ENCODE data around the gene OR6C4. TPM values are rescaled to one million over a fixed set of nuclear protein-coding genes. Genes with fewer than 3 reads are reported as not detected.

The OR6C4 gene
- total RNA-seq, 1 experiment from 2014 or later = not detected

DNA sequence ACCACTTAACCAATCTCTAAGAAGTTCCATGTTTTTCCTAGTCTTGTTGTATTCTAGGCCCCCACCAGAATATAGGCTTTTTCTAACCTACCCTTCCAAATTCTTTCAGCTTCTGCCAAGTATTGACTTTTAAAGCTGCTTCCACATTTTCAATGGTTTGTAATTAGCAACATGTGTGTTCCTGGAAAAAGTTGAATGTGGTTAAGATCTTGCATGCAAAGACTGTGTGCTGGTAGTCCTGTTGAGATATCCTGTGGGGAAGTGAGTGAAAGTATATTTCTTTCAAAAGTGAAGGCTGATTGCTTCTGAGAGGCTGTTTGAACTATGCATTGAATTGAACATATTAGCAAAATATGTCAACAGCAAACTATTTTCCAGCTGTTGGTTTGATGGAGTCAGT lies 646 bp upstream of the OR6C4 start:
- no peak overlapping the region for H2BK20ac ChIP-seq (ENCODE audit: low read depth, low read length, poor library complexity, severe bottlenecking)
- H3K79me1 ChIP-seq (ENCODE audit: insufficient read depth, low read depth, low read length, poor library complexity, severe bottlenecking) = no peaks in the 10 kb centered on the region
- peaks cover 14% of the 10 kb centered on the region for H3K9me3 ChIP-seq (ENCODE audit: control insufficient read depth, low read depth, low read length)
- Mint-ChIP-seq H3K4me3 (no peak overlapping the region), H3K27me3 (ENCODE audit: low read depth) (peaks cover 9% of the 10 kb centered on the region), H3K4me1 (no peaks in the 10 kb centered on the region), H3K27ac (no peak overlapping the region), H3K36me3 (ENCODE audit: insufficient read depth in 1 of 3, low read depth in 3 of 3) (peaks cover 2 to 6% (median 2%) of the 10 kb centered on the region in 3 experiments; a peak in 5 of 7 replicates), H3K9me3 (peaks cover 20 to 26% of the 10 kb centered on the region in 2 experiments)
- no peaks in the 10 kb centered on the region for H3K79me2 ChIP-seq (ENCODE audit: insufficient read depth, low read length)
- no peaks in the 10 kb centered on the region for H3K27me3 ChIP-seq (ENCODE audit: insufficient read depth, low read length)
- no peak for DNase-seq
- H2BK5ac ChIP-seq (ENCODE audit: insufficient read length, low read length) = no peak overlapping the region
- no peak overlapping the region for H2BK12ac ChIP-seq (ENCODE audit: insufficient read length, low read depth, low read length)
- H3K4me2 ChIP-seq (ENCODE audit: insufficient read depth, insufficient read length, low read length) = no peak overlapping the region
- no peak overlapping the region for H3K14ac ChIP-seq (ENCODE audit: insufficient read depth, low read length)
- no peak overlapping the region for H3K23ac ChIP-seq (ENCODE audit: insufficient read length, low read depth, low read length)
- no peaks in the 10 kb centered on the region for H4K20me1 ChIP-seq (ENCODE audit: control insufficient read depth, insufficient read depth, insufficient read length)
- H4K5ac ChIP-seq (ENCODE audit: insufficient read length, low read depth, low read length) = no peak overlapping the region
- no peak overlapping the region for H3K18ac ChIP-seq (ENCODE audit: insufficient read length, low read depth, low read length)
- TF ChIP-seq, protein P1, sequence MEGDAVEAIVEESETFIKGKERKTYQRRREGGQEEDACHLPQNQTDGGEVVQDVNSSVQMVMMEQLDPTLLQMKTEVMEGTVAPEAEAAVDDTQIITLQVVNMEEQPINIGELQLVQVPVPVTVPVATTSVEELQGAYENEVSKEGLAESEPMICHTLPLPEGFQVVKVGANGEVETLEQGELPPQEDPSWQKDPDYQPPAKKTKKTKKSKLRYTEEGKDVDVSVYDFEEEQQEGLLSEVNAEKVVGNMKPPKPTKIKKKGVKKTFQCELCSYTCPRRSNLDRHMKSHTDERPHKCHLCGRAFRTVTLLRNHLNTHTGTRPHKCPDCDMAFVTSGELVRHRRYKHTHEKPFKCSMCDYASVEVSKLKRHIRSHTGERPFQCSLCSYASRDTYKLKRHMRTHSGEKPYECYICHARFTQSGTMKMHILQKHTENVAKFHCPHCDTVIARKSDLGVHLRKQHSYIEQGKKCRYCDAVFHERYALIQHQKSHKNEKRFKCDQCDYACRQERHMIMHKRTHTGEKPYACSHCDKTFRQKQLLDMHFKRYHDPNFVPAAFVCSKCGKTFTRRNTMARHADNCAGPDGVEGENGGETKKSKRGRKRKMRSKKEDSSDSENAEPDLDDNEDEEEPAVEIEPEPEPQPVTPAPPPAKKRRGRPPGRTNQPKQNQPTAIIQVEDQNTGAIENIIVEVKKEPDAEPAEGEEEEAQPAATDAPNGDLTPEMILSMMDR (conservative IDR thresholded peaks at IDR 0.05) = no peak
- no peak overlapping the region for H3T11ph ChIP-seq (ENCODE audit: low read length)
- no peak overlapping the region for H2AFZ ChIP-seq (ENCODE audit: low read length)
- H2BK15ac ChIP-seq (ENCODE audit: low read depth, low read length) = no peak overlapping the region
- H3K27ac ChIP-seq (ENCODE audit: insufficient read length, low read depth, low read length) = no peak overlapping the region
- no peak overlapping the region for H4K8ac ChIP-seq (replicated peaks; ENCODE audit: insufficient read length, low read depth, low read length)
- H3K4me1 ChIP-seq (ENCODE audit: insufficient read depth, low read length) = no peaks in the 10 kb centered on the region
- H3K23me2 ChIP-seq (ENCODE audit: insufficient read length, low read depth, low read length, poor library complexity, severe bottlenecking) = no peaks in the 10 kb centered on the region
- no peak overlapping the region for H4K91ac ChIP-seq (ENCODE audit: insufficient read length, low read depth, low read length)
- no peak overlapping the region for H3K56ac ChIP-seq (ENCODE audit: insufficient read length, low read depth, low read length)
- no peak overlapping the region for H3K4ac ChIP-seq (ENCODE audit: low read depth, low read length)
- no peak overlapping the region for H3K9ac ChIP-seq (ENCODE audit: extremely low read depth, insufficient read length, low read length)
- H2AK5ac ChIP-seq (ENCODE audit: insufficient read length, low read length) = no peak overlapping the region
- H2BK120ac ChIP-seq (ENCODE audit: low read depth, low read length, poor library complexity, severe bottlenecking) = no peak overlapping the region
